Liver (tissue), 9 donors: Measurements from ENCODE around the gene SUGP2. TPM values are rescaled to one million over a fixed set of nuclear protein-coding genes. Genes with fewer than 3 reads are reported as not detected.
A peak's percentile ranks its signal among the peaks of the same experiment; 100 is the strongest.

Experiments used
- DNase-seq: peaks from one replicate; pipeline ENCODE4 v3.0.0-alpha.2; 2017; ENCODE audit warnings: low spot score
- H3K27ac ChIP-seq, 2 donors: one replicate each; pipeline ENCODE4 v1.7.0; 2013; ENCODE audit warnings: inconsistent platforms in 2 of 2, low read length in 2 of 2, control low read depth in 1 of 2, low read depth in 1 of 2, mild to moderate bottlenecking in 1 of 2
- H3K27me3 ChIP-seq, 4 donors: one replicate each; pipeline versions ENCODE4 v1.6.1 to v1.7.0; 2013; ENCODE audit warnings: low read length in 3 of 4, inconsistent platforms in 1 of 4, mild to moderate bottlenecking in 1 of 4, moderate library complexity in 1 of 4; ENCODE audit not compliant: control insufficient read depth in 4 of 4, insufficient read depth in 4 of 4
- H3K36me3 ChIP-seq, 4 donors: one replicate each; pipeline versions ENCODE4 v1.6.1 to v1.7.0; 2013; ENCODE audit warnings: low read length in 3 of 4, mild to moderate bottlenecking in 3 of 4, low read depth in 1 of 4, moderate library complexity in 1 of 4; ENCODE audit not compliant: control insufficient read depth in 4 of 4, insufficient read depth in 3 of 4
- H3K4me1 ChIP-seq, 4 donors: one replicate each; pipeline versions ENCODE4 v1.6.1 to v1.7.0; 2013; ENCODE audit warnings: low read length in 3 of 4, mild to moderate bottlenecking in 3 of 4, moderate library complexity in 1 of 4; ENCODE audit not compliant: control insufficient read depth in 4 of 4, insufficient read depth in 4 of 4
- H3K4me3 ChIP-seq, 3 donors: one replicate each; pipeline versions ENCODE4 v1.6.1 to v1.7.0; 2013; ENCODE audit warnings: low read length in 3 of 3, control low read depth in 1 of 3, low read depth in 1 of 3, mild to moderate bottlenecking in 1 of 3
- H3K9ac ChIP-seq, 2 donors: one replicate each; pipeline ENCODE4 v1.7.0; 2013; ENCODE audit warnings: low read length in 2 of 2, mild to moderate bottlenecking in 2 of 2, moderate library complexity in 2 of 2, control low read depth in 1 of 2, low read depth in 1 of 2
- H3K9me3 ChIP-seq, 4 donors: one replicate each; pipeline versions ENCODE4 v1.6.1 to v1.7.0; 2013; ENCODE audit warnings: low read length in 3 of 4; ENCODE audit not compliant: control insufficient read depth in 4 of 4
- EGR1 ChIP-seq, 2 donors: IDR thresholded peaks; 2 replicates each; pipeline ENCODE4 v1.6.1; 2016 to 2018; ENCODE audit warnings: antibody characterized with exemption in 2 of 2, low read depth in 2 of 2
- FOXA1 ChIP-seq: IDR thresholded peaks from 2 replicates; pipeline ENCODE4 v1.6.1; 2016; ENCODE audit warnings: antibody characterized with exemption
- GABPA ChIP-seq, 2 donors: IDR thresholded peaks in 1 of 2; conservative IDR thresholded peaks in 1 of 2; 2 replicates each; pipeline ENCODE4 v1.6.1; 2016; ENCODE audit warnings: antibody characterized with exemption in 2 of 2, mild to moderate bottlenecking in 1 of 2, moderate library complexity in 1 of 2
- HNF4A ChIP-seq, 2 donors: conservative IDR thresholded peaks; 2 replicates each; pipeline ENCODE4 v1.6.1; 2016; ENCODE audit warnings: antibody characterized with exemption in 2 of 2, mild to moderate bottlenecking in 2 of 2
- HNF4G ChIP-seq: IDR thresholded peaks from 2 replicates; pipeline ENCODE4 v1.6.1; 2016; ENCODE audit warnings: antibody characterized with exemption
- JUND ChIP-seq, 2 donors: IDR thresholded peaks; 2 replicates each; pipeline ENCODE4 v1.6.1; 2016; ENCODE audit warnings: antibody characterized with exemption in 2 of 2
- RXRA ChIP-seq, 2 donors: IDR thresholded peaks; 2 replicates each; pipeline ENCODE4 v1.6.1; 2017 to 2018; ENCODE audit warnings: antibody characterized with exemption in 2 of 2, mild to moderate bottlenecking in 1 of 2
- SP1 ChIP-seq: IDR thresholded peaks from 2 replicates; pipeline ENCODE4 v1.6.1; 2018; ENCODE audit warnings: antibody characterized with exemption, mild to moderate bottlenecking
- YY1 ChIP-seq: IDR thresholded peaks from 2 replicates; pipeline ENCODE4 v1.6.1; 2016; ENCODE audit warnings: antibody characterized with exemption, mild to moderate bottlenecking
- ZBTB33 ChIP-seq: IDR thresholded peaks from 2 replicates; pipeline ENCODE4 v1.6.1; 2016; ENCODE audit warnings: antibody characterized with exemption
- WGBS: extraction: QIAGEN DNeasy Blood & Tissue Kit; methylation state at CpG from one replicate; pipeline ENCODE4 v1.1.7; 2013; 5-methylcytosine and 5-hydroxymethylcytosine counted together
- polyA plus RNA-seq, 2 donors: library from polyadenylated mRNA; stranded (reverse) in 1 of 2; unstranded in 1 of 2; fragments of 200-250 nt in 1 of 2; fragments of >200 nt in 1 of 2; fragmentation: Nextera tagmentation in 1 of 2; extraction: Ambion mirVana in 1 of 2; gene quantifications; one replicate each; pipeline versions ENCODE4 v1.2.1 to v1.2.3, GENCODE V29; 2013 to 2015
- total RNA-seq, 2 donors: library from RNA; depleted of rRNA; stranded (reverse); fragments of >200 nt; gene quantifications; one replicate each; pipeline ENCODE4 v1.2.3, GENCODE V29; 2014
- TF ChIP-seq, protein P1 (sequence below): IDR thresholded peaks from 2 replicates; pipeline ENCODE4 v1.6.1; 2016; ENCODE audit warnings: antibody characterized with exemption
- TF ChIP-seq, protein P2 (sequence below): IDR thresholded peaks from 2 replicates; pipeline ENCODE4 v1.6.1; 2016; ENCODE audit warnings: antibody characterized with exemption
- TF ChIP-seq, protein P3 (sequence below): fragments of 150-350 bp; IDR thresholded peaks from 2 replicates; pipeline ENCODE4 v1.5.1; 2017; ENCODE audit warnings: improper control_type of control experiment, low read depth, low read length; ENCODE audit not compliant: missing input control
- donor health status: healthy.
- donor health status: healthy.
- donor health status: healthy.
- donor health status: healthy.
- donor health status: healthy.

SUGP2 gene
- total and polyA plus RNA-seq, 4 donors: 9.6 to 29.0 (median 19.2) TPM

DNA sequence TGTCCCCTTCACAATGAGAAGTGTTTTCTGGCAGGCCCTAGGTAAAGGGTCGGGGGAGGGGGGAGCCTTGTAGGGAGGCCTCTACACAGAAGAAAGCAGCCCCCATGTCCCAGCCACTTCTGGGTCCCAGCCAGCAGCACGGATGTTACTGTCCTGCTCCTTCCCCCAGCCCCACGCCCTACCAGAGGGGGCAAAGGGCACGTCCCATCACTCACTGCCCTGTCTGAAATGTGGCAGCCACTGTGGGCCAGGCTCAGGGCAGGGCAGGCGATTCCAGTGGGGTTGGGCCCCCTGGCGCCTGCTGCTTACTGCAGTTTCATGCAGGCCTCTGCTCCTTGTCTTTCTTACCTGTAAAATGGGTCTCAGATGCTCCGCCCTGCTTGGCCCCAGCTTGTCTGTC is 24.4 kb upstream of the SUGP2 start (continued):
- TF ChIP-seq GABPA (IDR thresholded peaks at IDR 0.05 in 1 of 2, conservative IDR thresholded peaks at IDR 0.05 in 1 of 2): no peak

DNA sequence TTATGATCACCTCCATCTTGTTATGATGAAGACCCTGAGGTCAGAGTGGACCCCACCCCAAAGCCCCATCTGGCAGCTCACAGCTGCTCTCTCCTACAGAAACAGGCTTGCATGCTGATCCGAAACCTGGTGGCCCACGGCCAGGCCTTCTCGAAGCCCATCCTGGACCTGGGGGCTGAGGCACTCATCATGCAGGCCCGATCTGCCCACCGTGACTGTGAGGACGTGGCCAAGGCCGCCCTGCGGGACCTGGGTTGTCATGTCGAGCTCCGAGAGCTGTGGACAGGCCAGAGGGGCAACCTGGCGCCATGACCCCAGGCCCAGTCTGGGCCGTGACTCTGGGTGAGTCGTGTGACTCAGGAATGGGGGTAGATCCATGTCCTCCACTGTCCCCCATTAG is 24.0 kb upstream of the SUGP2 start:
- H3K9ac ChIP-seq: no peak overlapping the region
- peaks cover 18 to 92% (median 82%) of the 10 kb centered on the region in 4 donors for H3K4me1 ChIP-seq
- H3K27me3 ChIP-seq: no peaks in the 10 kb centered on the region
- TF ChIP-seq, protein P1, sequence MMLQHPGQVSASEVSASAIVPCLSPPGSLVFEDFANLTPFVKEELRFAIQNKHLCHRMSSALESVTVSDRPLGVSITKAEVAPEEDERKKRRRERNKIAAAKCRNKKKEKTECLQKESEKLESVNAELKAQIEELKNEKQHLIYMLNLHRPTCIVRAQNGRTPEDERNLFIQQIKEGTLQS: no peak
- TF ChIP-seq FOXA1 (no peak), JUND (IDR thresholded peaks at IDR 0.05) (no peak), EGR1 (IDR thresholded peaks at IDR 0.05; ENCODE audit: low read depth in 2 of 2) (no peak)
- H3K27ac ChIP-seq: no peak overlapping the region
- WGBS: 85% methylated on average over 13 of the region's 13 CpGs
- no peaks in the 10 kb centered on the region for H3K9me3 ChIP-seq
- no peak for DNase-seq
- no peak overlapping the region for H3K4me3 ChIP-seq
- H3K36me3 ChIP-seq: peaks cover 0 to 14% (median 11%) of the 10 kb centered on the region in 4 donors

DNA sequence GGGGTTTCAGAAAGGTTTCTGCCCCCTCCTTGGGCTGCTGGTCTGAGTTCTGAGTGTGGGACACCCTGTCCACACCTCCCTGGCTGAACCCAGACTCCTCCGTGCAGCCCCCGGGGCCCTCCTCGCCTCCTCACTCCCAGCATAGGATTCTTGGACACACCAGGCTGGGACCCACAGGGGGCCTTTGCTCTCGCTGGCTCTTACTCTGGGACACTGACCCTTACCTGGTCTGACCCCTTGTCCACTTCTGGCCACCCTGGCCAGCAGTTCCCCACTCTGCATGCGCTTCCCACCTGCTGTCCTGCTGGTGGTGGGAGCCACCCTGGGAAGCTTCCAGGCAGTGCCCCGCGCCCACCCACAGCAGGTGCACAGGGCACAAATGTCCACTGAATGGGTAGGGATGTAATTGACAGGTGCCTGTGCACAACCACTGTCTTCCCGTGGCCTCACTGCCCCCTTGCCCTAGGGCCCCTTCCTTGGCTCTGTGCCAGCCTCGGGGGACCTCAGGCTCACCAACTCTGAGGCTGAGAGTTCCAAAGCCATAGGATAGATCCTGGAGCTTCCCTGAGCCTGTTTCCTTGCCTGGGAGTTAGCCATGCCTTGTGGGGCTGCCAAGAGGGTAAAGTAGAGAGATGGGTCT is 23.4 kb upstream of the SUGP2 start:
- H3K36me3 ChIP-seq: peaks cover 0 to 14% (median 9%) of the 10 kb centered on the region in 4 donors
- peak; percentile 44 for DNase-seq
- H3K4me3 ChIP-seq: no peak overlapping the region
- H3K27me3 ChIP-seq: no peaks in the 10 kb centered on the region
- 42% methylated on average over 9 of the region's 9 CpGs for WGBS
- H3K9ac ChIP-seq: no peak overlapping the region
- peaks cover 18 to 87% (median 79%) of the 10 kb centered on the region in 4 donors for H3K4me1 ChIP-seq
- H3K9me3 ChIP-seq: no peaks in the 10 kb centered on the region
- no peak for TF ChIP-seq ZBTB33
- peak; percentile 51 to 75 for TF ChIP-seq RXRA (IDR thresholded peaks at IDR 0.05)
- TF ChIP-seq, protein P2, sequence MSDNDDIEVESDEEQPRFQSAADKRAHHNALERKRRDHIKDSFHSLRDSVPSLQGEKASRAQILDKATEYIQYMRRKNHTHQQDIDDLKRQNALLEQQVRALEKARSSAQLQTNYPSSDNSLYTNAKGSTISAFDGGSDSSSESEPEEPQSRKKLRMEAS: no peak
- TF ChIP-seq, protein P3, sequence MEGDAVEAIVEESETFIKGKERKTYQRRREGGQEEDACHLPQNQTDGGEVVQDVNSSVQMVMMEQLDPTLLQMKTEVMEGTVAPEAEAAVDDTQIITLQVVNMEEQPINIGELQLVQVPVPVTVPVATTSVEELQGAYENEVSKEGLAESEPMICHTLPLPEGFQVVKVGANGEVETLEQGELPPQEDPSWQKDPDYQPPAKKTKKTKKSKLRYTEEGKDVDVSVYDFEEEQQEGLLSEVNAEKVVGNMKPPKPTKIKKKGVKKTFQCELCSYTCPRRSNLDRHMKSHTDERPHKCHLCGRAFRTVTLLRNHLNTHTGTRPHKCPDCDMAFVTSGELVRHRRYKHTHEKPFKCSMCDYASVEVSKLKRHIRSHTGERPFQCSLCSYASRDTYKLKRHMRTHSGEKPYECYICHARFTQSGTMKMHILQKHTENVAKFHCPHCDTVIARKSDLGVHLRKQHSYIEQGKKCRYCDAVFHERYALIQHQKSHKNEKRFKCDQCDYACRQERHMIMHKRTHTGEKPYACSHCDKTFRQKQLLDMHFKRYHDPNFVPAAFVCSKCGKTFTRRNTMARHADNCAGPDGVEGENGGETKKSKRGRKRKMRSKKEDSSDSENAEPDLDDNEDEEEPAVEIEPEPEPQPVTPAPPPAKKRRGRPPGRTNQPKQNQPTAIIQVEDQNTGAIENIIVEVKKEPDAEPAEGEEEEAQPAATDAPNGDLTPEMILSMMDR: no peak
- no peak for TF ChIP-seq FOXA1
- TF ChIP-seq SP1: no peak
- peak in 1 of 2 donors; percentile 23 for TF ChIP-seq HNF4A (conservative IDR thresholded peaks at IDR 0.05)
- H3K27ac ChIP-seq: no peak overlapping the region

GRCh38 chr19:19055701-19056100 is 22.4 kb upstream of the SUGP2 start:
- peaks cover 0 to 14% (median 9%) of the 10 kb centered on the region in 4 donors for H3K36me3 ChIP-seq
- 95% methylated on average over 13 of the region's 13 CpGs for WGBS

More at GRCh38 chr19:19055701-19056100, 22.4 kb upstream of the SUGP2 start:
- no peak for DNase-seq
- TF ChIP-seq ZBTB33 (no peak), YY1 (no peak), HNF4G (no peak)
- Histone ChIP-seq H3K4me1 (peaks cover 9 to 86% (median 74%) of the 10 kb centered on the region in 4 donors), H3K27me3 (no peaks in the 10 kb centered on the region), H3K9ac (no peak overlapping the region), H3K4me3 (no peak overlapping the region), H3K9me3 (no peaks in the 10 kb centered on the region), H3K27ac (no peak overlapping the region)
